Hindlimb muscle (tissue), 1 donor: ENCODE results near the gene JPH2. TPM values are rescaled to one million over a fixed set of nuclear protein-coding genes. Genes with fewer than 3 reads are reported as not detected.
"Not testable (repeated sequence)": the region's sequence is repeated elsewhere in the genome, so short reads cannot be mapped to it uniquely, and the experiment has no call there.

Experiments
- DNase-seq: peaks from one replicate; pipeline ENCODE4 v3.0.0-alpha.2; 2013
- polyA plus RNA-seq: library from polyadenylated mRNA; unstranded; fragments of 120-200 nt; gene quantifications from one replicate; pipeline ENCODE4 v1.2.1, GENCODE V29; 2013; ENCODE audit not compliant: insufficient read length

JPH2 gene
- polyA plus RNA-seq, 1 donor, result 127 TPM

DNA sequence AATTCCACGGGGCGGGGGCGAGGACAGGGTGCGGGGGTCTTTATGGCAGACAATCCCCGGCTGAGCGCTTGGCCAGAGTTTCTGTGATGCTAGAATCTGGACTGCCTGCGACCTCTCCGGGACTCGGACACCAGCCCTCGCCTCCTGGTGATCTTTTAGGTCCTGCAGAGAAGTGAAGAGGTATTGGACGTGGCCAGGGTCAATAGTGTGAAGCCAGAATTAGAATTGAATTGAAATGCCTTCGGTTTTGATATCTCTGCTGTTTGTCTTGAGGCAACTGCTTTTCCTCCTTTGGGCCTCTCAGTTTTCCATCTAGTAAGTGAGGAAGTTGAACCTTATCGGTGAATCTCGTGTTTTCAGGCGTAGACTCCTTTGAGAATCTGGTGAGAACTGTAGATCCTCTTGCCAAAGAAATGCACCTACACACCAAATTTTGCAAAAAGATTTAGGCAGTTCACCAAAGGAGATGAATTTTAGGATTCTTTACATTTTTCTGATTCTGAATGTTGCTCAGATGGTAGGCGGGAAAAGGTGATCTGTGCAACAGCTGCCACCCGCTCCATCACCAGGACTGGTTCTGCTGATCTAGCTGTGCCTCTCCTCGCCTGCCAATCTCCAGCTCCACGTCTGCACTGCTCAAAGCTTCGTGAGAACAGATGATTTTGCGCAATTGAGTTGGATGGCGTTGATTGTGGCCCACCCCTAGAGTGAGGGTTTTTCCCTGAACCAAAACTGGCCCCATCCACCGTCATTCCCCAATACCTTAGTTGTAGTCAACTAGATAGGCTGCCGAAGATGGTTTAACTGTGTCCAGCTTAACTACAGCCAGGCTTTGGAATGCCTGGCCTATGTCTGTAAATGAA, 24.4 kb upstream of the JPH2 start:
- DNase-seq, result peak; percentile 29

GRCh38 chr20:44210406-44211176, 23.6 kb upstream of the JPH2 start, which contains the start of gene OSER1:
TSS of gene OSER1 (minus strand) at chr20:44210771. CDS start at chr20:44206957, 3,814 bp downstream.
- DNase-seq, result peak; percentile 98

GRCh38 chr20:44209686-44210405, 22.9 kb upstream of the JPH2 start:
- peak; percentile 5 for DNase-seq

DNA sequence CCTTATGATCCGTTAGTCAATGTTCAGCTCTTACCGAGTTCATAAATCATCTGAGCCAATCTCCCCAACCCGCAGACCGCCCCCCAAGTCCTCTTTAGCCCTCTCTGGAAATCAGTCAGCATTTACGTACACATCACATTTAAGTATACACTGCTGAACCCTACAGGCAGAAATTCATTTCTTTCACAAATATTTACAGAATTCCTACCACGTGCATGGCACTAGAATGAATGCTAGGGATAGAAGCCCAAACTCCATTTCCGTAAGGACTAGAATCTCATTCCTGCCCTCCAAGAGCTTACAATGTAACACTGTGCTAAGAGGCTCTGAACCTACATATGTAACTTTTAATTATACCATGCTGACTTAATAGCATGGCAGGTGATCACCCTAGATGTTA, 21.8 kb upstream of the JPH2 start:
- DNase-seq, result no peak

DNA sequence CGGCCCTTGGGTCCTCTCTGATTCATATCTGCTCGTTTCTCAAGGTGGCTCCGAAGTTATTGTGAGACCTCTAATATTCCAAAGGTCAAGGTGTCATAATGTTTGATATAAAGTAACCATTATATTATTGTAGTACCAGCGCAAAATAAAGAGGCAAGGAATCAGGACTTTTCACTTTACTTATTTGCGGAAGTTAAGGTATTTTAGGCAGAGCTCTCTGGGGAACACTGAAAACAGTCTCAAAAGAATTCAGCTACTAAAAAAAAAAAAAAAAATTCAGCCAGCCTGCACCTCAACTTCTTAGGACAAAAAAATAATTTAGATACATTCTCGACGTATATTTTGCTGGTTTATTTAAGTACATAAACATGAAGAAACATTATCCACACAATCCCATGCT, 21.2 kb upstream of the JPH2 start:
- no peak for DNase-seq

- DNase-seq, result no peak
These were observed 20.2 kb upstream of the JPH2 start for GRCh38 chr20:44207126-44207723.

GRCh38 chr20:44206132-44206531, 19.1 kb upstream of the JPH2 start:
- no peak for DNase-seq

GRCh38 chr20:44204832-44205215, 17.8 kb upstream of the JPH2 start:
- DNase-seq, result no peak

GRCh38 chr20:44204156-44204831, 17.3 kb upstream of the JPH2 start:
- DNase-seq, result no peak

DNA sequence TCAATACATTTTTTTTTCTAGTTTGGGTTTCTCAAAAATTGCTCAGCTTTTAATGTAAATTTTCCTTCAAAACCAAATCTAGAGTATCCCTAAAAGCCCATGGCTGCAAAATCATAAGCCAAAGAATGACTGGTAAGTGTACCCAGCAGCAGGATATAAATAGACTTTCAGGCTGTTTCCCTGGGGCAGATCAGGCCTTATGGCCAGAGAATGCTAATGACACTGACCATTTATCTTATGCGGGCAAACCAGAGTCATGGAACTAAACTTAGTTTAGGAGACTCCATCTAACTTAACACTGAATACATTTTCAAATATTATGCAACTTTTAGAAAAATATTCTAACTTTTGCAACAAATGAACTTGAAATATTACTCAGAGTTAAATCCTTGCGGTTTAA, 16.2 kb upstream of the JPH2 start:
- no peak for DNase-seq

GRCh38 chr20:44200983-44201382, 14.0 kb upstream of the JPH2 start:
- DNase-seq, result no peak

GRCh38 chr20:44200371-44200770, 13.4 kb upstream of the JPH2 start:
- DNase-seq, result no peak

DNA sequence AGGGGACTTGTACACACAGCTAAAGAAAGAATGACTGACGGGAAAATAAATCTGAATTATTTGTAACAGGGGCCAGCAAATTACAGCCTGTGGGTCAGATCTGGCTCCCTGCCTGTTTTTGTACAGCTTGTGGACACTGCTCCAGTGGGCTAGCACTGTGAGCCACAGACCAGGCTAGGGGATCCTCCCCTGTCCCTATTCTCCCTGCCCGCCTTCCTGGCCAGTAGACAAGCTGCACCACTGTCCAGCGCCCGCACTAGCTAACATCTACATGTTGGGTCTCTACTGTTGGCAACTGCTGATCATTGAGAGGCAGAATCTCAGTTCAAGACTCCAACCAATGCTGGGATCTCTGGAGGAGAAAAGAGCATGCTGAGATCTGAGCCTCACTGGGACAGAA, 12.9 kb upstream of the JPH2 start:
- no peak for DNase-seq

- DNase-seq, result no peak
These were observed 11.9 kb upstream of the JPH2 start for GRCh38 chr20:44198872-44199271.

DNA sequence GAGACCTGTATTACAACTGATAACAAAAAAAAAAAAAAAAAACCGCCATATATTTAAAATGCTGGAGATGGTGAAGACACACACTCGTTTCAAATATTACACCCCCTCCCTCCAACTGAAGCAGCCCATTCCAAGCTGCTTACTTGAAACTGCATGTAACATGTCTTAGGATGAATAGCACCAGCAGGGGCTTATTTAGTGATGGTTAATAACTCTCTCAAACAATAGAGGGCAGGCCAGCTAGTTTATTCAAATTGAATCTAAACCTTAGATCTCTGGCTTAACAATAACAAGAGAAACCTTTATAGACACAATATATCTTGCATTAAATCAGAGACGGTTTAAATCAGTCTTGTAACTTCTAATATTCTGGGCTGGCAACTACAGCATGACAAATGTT, 9.3 kb upstream of the JPH2 start:
- no peak for DNase-seq

DNA sequence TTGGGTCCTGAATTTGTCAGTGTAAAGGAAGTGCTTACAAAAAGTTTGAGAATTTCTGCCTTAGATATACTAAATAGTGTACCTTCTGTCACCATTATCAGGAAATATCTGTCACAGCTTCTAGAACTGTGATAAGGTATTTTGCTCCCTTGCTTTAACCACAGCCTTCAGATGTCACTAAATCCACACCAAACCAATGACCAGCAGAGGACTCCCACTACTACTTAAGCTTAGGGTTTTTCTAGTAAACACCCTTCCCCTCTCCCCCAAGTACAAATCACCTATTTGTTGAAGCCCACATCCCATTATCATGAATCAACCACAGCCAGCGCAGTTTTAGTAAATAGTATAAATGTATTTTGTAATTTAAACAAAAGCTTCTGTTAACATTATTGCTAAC, 8.6 kb upstream of the JPH2 start:
- DNase-seq, result no peak

GRCh38 chr20:44193801-44194200, 6.8 kb upstream of the JPH2 start:
- DNase-seq, result no peak

- DNase-seq, result not testable (repeated sequence)
These were observed 4.7 kb upstream of the JPH2 start for GRCh38 chr20:44191640-44192039.

- peak; percentile 63 for DNase-seq
These were observed 3.3 kb upstream of the JPH2 start for GRCh38 chr20:44190197-44190852.

GRCh38 chr20:44188752-44189151, 1.8 kb upstream of the JPH2 start:
- DNase-seq, result no peak
